Measurements from ENCODE around the gene C6orf62.
"Not testable (repeated sequence)": the region's sequence is repeated elsewhere in the genome, so short reads cannot be mapped to it uniquely, and the experiment has no call there.

Gene C6orf62

DNA sequence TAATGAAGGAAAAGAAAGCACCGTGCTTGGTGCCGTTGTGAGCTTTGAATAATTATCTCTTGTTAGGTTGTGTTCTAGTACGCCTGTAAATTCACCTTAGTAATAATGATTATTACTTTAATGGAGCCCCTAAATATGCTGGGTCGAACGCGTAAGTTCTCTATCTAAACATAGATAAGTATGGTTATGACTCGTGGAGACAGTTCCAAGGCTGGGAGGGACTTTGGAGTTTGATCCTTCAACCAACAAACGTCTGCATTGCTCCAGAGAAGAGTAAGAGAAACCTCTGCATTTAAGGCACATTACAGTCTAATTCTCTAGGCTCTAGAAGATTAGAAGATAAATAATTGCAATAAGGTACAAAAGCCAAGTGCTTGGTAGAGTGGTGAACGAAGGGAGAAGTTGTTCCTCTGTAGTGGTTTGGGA, 51.6 kb downstream of the C6orf62 start:
- Histone ChIP-seq H3K4me3 (peak overlapping the region; percentile 97), H3K9ac (ENCODE audit: insufficient read length) (peak overlapping the region; percentile 97), H3K9me3 (ENCODE audit: low read depth, low read length) (no peaks in the 10 kb centered on the region; the same call in 1 of the 2 replicates), H3K36me3 (ENCODE audit: insufficient read depth, low read length) (peaks cover 31% of the 10 kb centered on the region), H3K27ac (peak overlapping the region; percentile 72)
- no peak for DNase-seq (ENCODE audit: low read depth, low spot score)
- no peak for TF ChIP-seq POLR2AphosphoS5 (IDR thresholded peaks at IDR 0.05; ENCODE audit: borderline replicate concordance, low read depth, low read length)
- no peak for TF ChIP-seq EZH2 (IDR thresholded peaks at IDR 0.05)
- no peak for TF ChIP-seq FOXP2 (optimal IDR thresholded peaks at IDR 0.05; ENCODE audit: control extremely low read depth, extremely low read length, insufficient read depth)

- peak; percentile 92 for TF ChIP-seq FOXP2 (optimal IDR thresholded peaks at IDR 0.05; ENCODE audit: control extremely low read depth, extremely low read length, insufficient read depth)
- peak; percentile 94 for TF ChIP-seq POLR2AphosphoS5 (IDR thresholded peaks at IDR 0.05; ENCODE audit: borderline replicate concordance, low read depth, low read length)
- no peak for TF ChIP-seq EZH2 (IDR thresholded peaks at IDR 0.05)
- Histone ChIP-seq H3K9ac (ENCODE audit: insufficient read length) (peak within 1 kb of the TSS; percentile 97), H3K36me3 (ENCODE audit: insufficient read depth, low read length) (peaks cover 34% of the 10 kb centered on the region), H3K9me3 (ENCODE audit: low read depth, low read length) (no peaks in the 10 kb centered on the region; the same call in 1 of the 2 replicates), H3K4me3 (peak within 1 kb of the TSS; percentile 97), H3K27ac (peak within 1 kb of the TSS; percentile 72)
- peak; percentile 81 for DNase-seq (ENCODE audit: low read depth, low spot score)
Measured at GRCh38 chr6:24666641-24667377, 52.1 kb downstream of the C6orf62 start, which contains the start of the genes ACOT13 and TDP2. Gene ACOT13, plus strand, starts transcription at chr6:24667077. Its CDS starts 187 bp downstream, at chr6:24667264. Gene TDP2, minus strand, starts transcription at chr6:24666899. Its CDS starts 37 bp downstream, at chr6:24666862.

DNA sequence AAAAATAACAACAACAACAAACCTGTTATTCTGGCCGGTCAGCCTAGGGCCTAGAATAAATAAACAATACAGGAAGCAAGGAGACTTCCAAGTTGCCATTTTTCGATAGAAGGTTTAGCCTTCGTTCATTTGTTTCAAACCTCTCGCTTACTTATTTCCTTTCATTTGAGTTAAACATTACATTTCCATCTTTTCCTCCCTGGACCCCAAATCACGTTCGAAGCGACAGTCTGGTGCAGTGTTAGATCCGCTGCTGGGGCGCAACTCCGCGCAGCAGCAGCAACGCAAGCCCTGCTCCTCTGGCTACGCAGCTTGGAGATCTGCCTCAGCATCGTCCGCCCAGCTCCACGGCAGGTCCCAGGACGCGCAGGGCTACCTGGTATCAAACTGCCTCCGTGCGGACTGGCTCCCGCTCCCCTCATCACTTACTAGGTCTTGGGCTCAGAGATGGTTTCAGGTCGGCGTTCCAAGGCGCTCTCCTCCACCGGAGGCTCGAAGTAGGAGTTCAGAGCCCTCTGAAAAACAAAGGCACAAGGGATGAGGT, 52.8 kb downstream of the C6orf62 start:
- no peak for DNase-seq (ENCODE audit: low read depth, low spot score)
- H3K9ac ChIP-seq (ENCODE audit: insufficient read length) = peak overlapping the region; percentile 87
- H3K36me3 ChIP-seq (ENCODE audit: insufficient read depth, low read length) = peaks cover 34% of the 10 kb centered on the region
- no peak overlapping the region for H3K27ac ChIP-seq
- no peaks in the 10 kb centered on the region for H3K9me3 ChIP-seq (ENCODE audit: low read depth, low read length)
- peak overlapping the region; percentile 97 for H3K4me3 ChIP-seq
- TF ChIP-seq EZH2 (IDR thresholded peaks at IDR 0.05) = no peak
- no peak for TF ChIP-seq POLR2AphosphoS5 (IDR thresholded peaks at IDR 0.05; ENCODE audit: borderline replicate concordance, low read depth, low read length)
- no peak for TF ChIP-seq FOXP2 (optimal IDR thresholded peaks at IDR 0.05; ENCODE audit: control extremely low read depth, extremely low read length, insufficient read depth)

DNA sequence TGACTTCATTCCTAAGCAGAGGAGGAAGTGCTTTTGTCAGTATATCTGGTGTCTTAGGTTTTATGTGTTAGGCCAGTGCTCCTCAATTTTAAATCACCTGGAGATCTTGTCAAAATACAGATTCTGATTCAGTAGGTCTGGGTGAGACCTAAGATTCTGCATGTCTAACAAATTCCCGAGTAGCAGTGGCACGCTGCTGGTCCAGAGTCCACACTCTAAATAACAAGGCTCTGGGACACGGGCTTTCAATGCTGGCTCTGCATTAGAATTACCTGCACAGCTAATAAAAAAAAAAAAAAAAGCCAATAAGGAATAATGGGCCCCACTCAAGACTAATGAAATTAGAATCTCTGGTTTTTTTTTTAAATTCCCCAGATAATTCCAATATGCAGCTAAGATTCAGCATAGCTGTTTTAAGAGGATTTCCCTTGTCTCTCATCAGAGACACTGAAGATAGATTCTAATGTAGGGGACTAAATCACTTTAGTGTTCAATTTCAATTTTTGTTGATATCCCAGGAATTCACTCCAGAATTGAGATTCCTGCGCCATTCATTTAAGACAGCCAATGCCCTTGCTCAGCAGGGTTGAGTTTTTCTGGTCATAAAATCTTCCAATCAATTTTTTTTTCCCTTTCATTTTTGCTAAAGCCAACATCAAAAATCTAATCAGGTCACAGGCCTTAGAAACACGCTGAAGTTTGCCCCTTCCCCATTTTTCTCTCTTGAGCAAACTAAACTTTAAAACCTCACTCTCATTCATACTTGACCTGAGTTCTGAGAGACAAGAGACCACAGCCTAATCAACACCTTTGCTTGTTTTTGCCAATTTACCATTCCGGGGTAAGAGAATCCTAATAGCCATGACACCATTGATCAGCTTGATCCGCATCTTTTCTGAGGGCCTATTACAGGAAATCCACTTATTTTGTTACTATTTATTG, 54.6 kb downstream of the C6orf62 start:
- Histone ChIP-seq H3K27ac (no peak overlapping the region), H3K4me3 (no peak overlapping the region), H3K9ac (ENCODE audit: insufficient read length) (no peak overlapping the region), H3K9me3 (ENCODE audit: low read depth, low read length) (no peaks in the 10 kb centered on the region), H3K36me3 (ENCODE audit: insufficient read depth, low read length) (peaks cover 34% of the 10 kb centered on the region)
- DNase-seq (ENCODE audit: low read depth, low spot score) = no peak
- TF ChIP-seq EZH2 (IDR thresholded peaks at IDR 0.05) = no peak
- TF ChIP-seq POLR2AphosphoS5 (IDR thresholded peaks at IDR 0.05; ENCODE audit: borderline replicate concordance, low read depth, low read length) = no peak
- TF ChIP-seq FOXP2 (optimal IDR thresholded peaks at IDR 0.05; ENCODE audit: control extremely low read depth, extremely low read length, insufficient read depth) = no peak

- peaks cover 38% of the 10 kb centered on the region for H3K36me3 ChIP-seq (ENCODE audit: insufficient read depth, low read length)
- no peak overlapping the region for H3K4me3 ChIP-seq
- H3K27ac ChIP-seq = no peak overlapping the region
- no peak for TF ChIP-seq FOXP2 (optimal IDR thresholded peaks at IDR 0.05; ENCODE audit: control extremely low read depth, extremely low read length, insufficient read depth)
- DNase-seq (ENCODE audit: low read depth, low spot score) = no peak
- no peaks in the 10 kb centered on the region for H3K9me3 ChIP-seq (ENCODE audit: low read depth, low read length)
- H3K9ac ChIP-seq (ENCODE audit: insufficient read length) = no peak overlapping the region
Measured at GRCh38 chr6:24663189-24663588, 55.8 kb downstream of the C6orf62 start.

GRCh38 chr6:24662236-24662635, 56.7 kb downstream of the C6orf62 start:
- no peak for TF ChIP-seq EZH2 (IDR thresholded peaks at IDR 0.05)
- no peak for TF ChIP-seq POLR2AphosphoS5 (IDR thresholded peaks at IDR 0.05; ENCODE audit: borderline replicate concordance, low read depth, low read length)
- no peak for TF ChIP-seq FOXP2 (optimal IDR thresholded peaks at IDR 0.05; ENCODE audit: control extremely low read depth, extremely low read length, insufficient read depth)
- no peak for DNase-seq (ENCODE audit: low read depth, low spot score)
- Histone ChIP-seq H3K27ac (no peak overlapping the region), H3K36me3 (ENCODE audit: insufficient read depth, low read length) (peaks cover 44% of the 10 kb centered on the region), H3K9ac (ENCODE audit: insufficient read length) (no peak overlapping the region), H3K4me3 (no peak overlapping the region), H3K9me3 (ENCODE audit: low read depth, low read length) (no peaks in the 10 kb centered on the region)

- not testable (repeated sequence) for H3K4me3 ChIP-seq; H3K27ac ChIP-seq; H3K9me3 ChIP-seq (ENCODE audit: low read depth, low read length); DNase-seq (ENCODE audit: low read depth, low spot score); H3K9ac ChIP-seq (ENCODE audit: insufficient read length)
- peaks cover 44% of the 10 kb centered on the region for H3K36me3 ChIP-seq (ENCODE audit: insufficient read depth, low read length)
Measured at GRCh38 chr6:24661759-24662158, 57.2 kb downstream of the C6orf62 start.

DNA sequence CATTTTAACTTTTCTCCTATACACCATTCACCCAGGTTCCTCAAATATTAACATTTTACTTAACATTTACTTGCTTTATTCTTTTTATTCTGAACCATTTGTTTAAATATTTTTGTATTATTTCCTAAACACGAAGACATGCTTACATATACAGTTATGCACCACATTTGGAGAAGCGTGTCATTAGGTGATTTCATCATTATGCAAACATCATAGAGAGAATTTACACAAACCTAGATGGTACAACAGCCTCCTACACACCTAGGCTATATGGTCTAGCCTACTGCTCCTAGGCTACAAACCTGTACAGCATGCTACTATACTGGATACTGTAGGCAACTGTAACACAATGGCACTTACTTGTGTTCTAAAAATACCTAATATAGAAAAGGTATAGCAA, 58.8 kb downstream of the C6orf62 start:
- Histone ChIP-seq H3K4me3 (no peak overlapping the region), H3K9ac (ENCODE audit: insufficient read length) (no peak overlapping the region), H3K36me3 (ENCODE audit: insufficient read depth, low read length) (peaks cover 40% of the 10 kb centered on the region), H3K9me3 (ENCODE audit: low read depth, low read length) (no peaks in the 10 kb centered on the region), H3K27ac (no peak overlapping the region)
- DNase-seq (ENCODE audit: low read depth, low spot score) = no peak
- TF ChIP-seq POLR2AphosphoS5 (IDR thresholded peaks at IDR 0.05; ENCODE audit: borderline replicate concordance, low read depth, low read length) = no peak
- no peak for TF ChIP-seq EZH2 (IDR thresholded peaks at IDR 0.05)
- no peak for TF ChIP-seq FOXP2 (optimal IDR thresholded peaks at IDR 0.05; ENCODE audit: control extremely low read depth, extremely low read length, insufficient read depth)
